K562 (cell line): ENCODE results near the gene SKIDA1. TPM values are rescaled to one million over a fixed set of nuclear protein-coding genes. Genes with fewer than 3 reads are reported as not detected.

Experiments
- ARNT ChIP-seq, 2 experiments: fragments of 450-650 bp; IDR thresholded peaks; 2 replicates each; pipeline ENCODE4 v1.6.1; 2016; ENCODE audit warnings: mild to moderate bottlenecking in 1 of 2
- CHD4 ChIP-seq: fragments of 200-600 bp; sonication (generic); IDR thresholded peaks from 3 replicates; pipeline ENCODE4 v1.6.1; 2012; ENCODE audit warnings: low read depth, mild to moderate bottlenecking, mixed read lengths, low read length, inconsistent platforms; ENCODE audit not compliant: insufficient read depth, insufficient replicate concordance, poor library complexity, severe bottlenecking
- E2F8 ChIP-seq: fragments of 450-650 bp; IDR thresholded peaks from 2 replicates; pipeline ENCODE4 v1.7.1; 2018; ENCODE audit warnings: mild to moderate bottlenecking, low read depth; ENCODE audit not compliant: partially characterized antibody
- EP400 ChIP-seq: fragments of 450-650 bp; IDR thresholded peaks from 2 replicates; pipeline ENCODE4 v1.6.1; 2017; ENCODE audit warnings: antibody characterized with exemption, mild to moderate bottlenecking, moderate library complexity
- GTF2E2 ChIP-seq: fragments of 200-800 bp; sonication (Bioruptor generic); IDR thresholded peaks from 2 replicates; pipeline ENCODE4 v1.6.1; 2016; ENCODE audit warnings: missing genetic modification characterization, missing compliant biosample characterization
- JUND ChIP-seq, 2 experiments: IDR thresholded peaks; 2 replicates in 1 of 2; 3 replicates in 1 of 2; pipeline ENCODE4 v1.6.1; 2011; ENCODE audit warnings: borderline replicate concordance in 2 of 2, low read depth in 2 of 2, low read length in 2 of 2, improper control_type of control experiment in 1 of 2, missing biosample characterization in 1 of 2, missing genetic modification characterization in 1 of 2, missing genetic modification reagents in 1 of 2
- MAFF ChIP-seq: IDR thresholded peaks from 2 replicates; pipeline ENCODE4 v1.6.1; 2012; ENCODE audit warnings: low read length, improper control_type of control experiment
- MAFG ChIP-seq: fragments of 450-650 bp; conservative IDR thresholded peaks from 2 replicates; pipeline ENCODE4 v1.6.1; 2016; ENCODE audit warnings: missing genetic modification characterization, missing compliant biosample characterization
- MAFK ChIP-seq: IDR thresholded peaks from 2 replicates; pipeline ENCODE4 v1.6.1; 2011; ENCODE audit warnings: low read length, improper control_type of control experiment
- MIER1 ChIP-seq: fragments of 450-650 bp; IDR thresholded peaks from 2 replicates; pipeline ENCODE4 v1.6.1; 2016; ENCODE audit warnings: antibody characterized with exemption, mild to moderate bottlenecking, low read depth
- MNT ChIP-seq, 2 experiments: fragments of 450-650 bp; conservative IDR thresholded peaks; 2 replicates each; pipeline ENCODE4 v1.6.1; 2017; ENCODE audit warnings: mild to moderate bottlenecking in 2 of 2, moderate library complexity in 2 of 2
- MYBL2 ChIP-seq, 2 experiments: fragments of 450-650 bp in 1 of 2; sonication (generic) in 1 of 2; formaldehyde crosslinking in 1 of 2; IDR thresholded peaks; 2 replicates each; pipeline versions ENCODE4 v1.6.1 to v1.8.1; 2017 to 2022; ENCODE audit warnings: borderline replicate concordance in 1 of 2, inconsistent platforms in 1 of 2, low read depth in 1 of 2, mild to moderate bottlenecking in 1 of 2, missing genetic modification reagents in 1 of 2, moderate library complexity in 1 of 2
- NFATC3 ChIP-seq: fragments of 450-650 bp; IDR thresholded peaks from 2 replicates; pipeline ENCODE4 v1.6.1; 2017; ENCODE audit warnings: mild to moderate bottlenecking
- TBP ChIP-seq: optimal IDR thresholded peaks from 2 replicates; pipeline ENCODE3; 2011; ENCODE audit warnings: low read depth, low read length, improper control_type of control experiment
- TCF7 ChIP-seq: sonication (generic); IDR thresholded peaks from 2 replicates; pipeline ENCODE4 v1.6.1; 2016; ENCODE audit warnings: antibody characterized with exemption, borderline replicate concordance
- ZKSCAN3 ChIP-seq: fragments of 250-450 bp; sonication (Bioruptor Pico); IDR thresholded peaks from 2 replicates; pipeline ENCODE4 v1.4.0; 2020
- polyA plus RNA-seq, 8 experiments: library from polyadenylated mRNA; depleted of rRNA in 4 of 8; stranded (reverse) in 5 of 8; unstranded in 3 of 8; fragments of >200 nt; fragmentation: Nextera tagmentation in 2 of 8; fragmentation: Illumina TruSeq in 1 of 8; extraction: Ambion mirVana in 2 of 8; extraction: Trizol in 1 of 8; gene quantifications; 2 replicates each; pipeline versions ENCODE4 v1.2.1 to v1.2.3, GENCODE V29; 2011 to 2014; ENCODE audit warnings: inconsistent platforms in 1 of 8, missing spikeins in 1 of 8
- total RNA-seq, 7 experiments: library from RNA; depleted of rRNA in 6 of 7; stranded (reverse); fragments of >200 nt in 6 of 7; fragmentation: Illumina TruSeq in 2 of 7; extraction: Trizol in 2 of 7; gene quantifications; 2 replicates each; pipeline versions ENCODE4 v1.2.1 to v1.2.3, GENCODE V29; 2011 to 2021; ENCODE audit warnings: low replicate concordance in 1 of 7

SKIDA1 gene
- total and polyA plus RNA-seq, 9 of the 15 experiments (the other 6 are each of a cell fraction or from before 2014, with no cell fraction given), result 0.05 to 1.1 (median 0.42) TPM

- TF ChIP-seq MIER1 (no peak), TCF7 (no peak), TBP (peak; percentile 47), ARNT (IDR thresholded peaks at IDR 0.05) (peak in 1 of 2 experiments; percentile 43; a peak in 1 of 4 replicates), MAFK (peak; percentile 62), E2F8 (no peak), GTF2E2 (tag) (peak; percentile 66), ZKSCAN3 (CRISPR knock-in tag) (0 out of 2 replicates have a peak, but pooled peaks have one; percentile 37), MYBL2 (IDR thresholded peaks at IDR 0.05; ENCODE audit: low read depth) (peak; percentile 44), MYBL2 (CRISPR knock-in tag; IDR thresholded peaks at IDR 0.05; ENCODE audit: borderline replicate concordance) (no peak), MNT (conservative IDR thresholded peaks at IDR 0.05) (0 out of 4 replicates have a peak, but pooled peaks of 1 of the 2 experiments have one; percentile 13), JUND (IDR thresholded peaks at IDR 0.05; ENCODE audit: borderline replicate concordance, low read depth, low read length) (no peak; the same call in 1 of the 2 replicates), JUND (tag; IDR thresholded peaks at IDR 0.05; ENCODE audit: borderline replicate concordance, low read depth, low read length) (0 out of 3 replicates have a peak, but pooled peaks have one; percentile 15), MAFF (peak; percentile 66), NFATC3 (no peak), MAFG (tag) (peak; percentile 90), CHD4 (no peak), EP400 (peak; percentile 37)
Observed at GRCh38 chr10:21527598-21528235, 2.2 kb upstream of the SKIDA1 start (continued).
